Muscle of leg (tissue), 11 donors: Measurements from ENCODE around the gene RAB44. TPM values are rescaled to one million over a fixed set of nuclear protein-coding genes. Genes with fewer than 3 reads are reported as not detected.

Experiments used
- DNase-seq: peaks from one replicate; pipeline ENCODE4 v3.0.0; 2013
- H3K27ac ChIP-seq: one replicate; pipeline ENCODE4 v1.5.1; 2013; ENCODE audit warnings: mild to moderate bottlenecking, low read length, control low read depth
- H3K27me3 ChIP-seq: one replicate; pipeline ENCODE4 v1.6.1; 2013; ENCODE audit warnings: low read length; ENCODE audit not compliant: control insufficient read depth, insufficient read depth
- H3K36me3 ChIP-seq: one replicate; pipeline ENCODE4 v1.6.1; 2013; ENCODE audit warnings: low read length; ENCODE audit not compliant: control insufficient read depth, insufficient read depth
- H3K4me1 ChIP-seq: one replicate; pipeline ENCODE4 v1.6.1; 2013; ENCODE audit warnings: low read length; ENCODE audit not compliant: control insufficient read depth, insufficient read depth
- H3K4me3 ChIP-seq: one replicate; pipeline ENCODE4 v1.5.1; 2013; ENCODE audit warnings: low read length, control low read depth
- H3K9me3 ChIP-seq: replicated peaks from 2 replicates; pipeline ENCODE4 v1.6.1; 2013; ENCODE audit warnings: low read depth, low read length; ENCODE audit not compliant: control insufficient read depth
- WGBS: methylation state at CpG from one replicate; pipeline ENCODE4 v1.1.5; 2013; ENCODE audit warnings: missing lambda C conversion rate; ENCODE audit not compliant: insufficient coverage; 5-methylcytosine and 5-hydroxymethylcytosine counted together
- polyA plus RNA-seq, 8 donors: library from polyadenylated mRNA; unstranded; fragments of 120-200 nt; gene quantifications; one replicate each; pipeline versions ENCODE4 v1.2.1 to v1.2.3, GENCODE V29; 2013; ENCODE audit warnings: inconsistent platforms in 1 of 8, low replicate concordance in 1 of 8; ENCODE audit not compliant: insufficient read length in 8 of 8, insufficient read depth in 1 of 8
- total RNA-seq: library from RNA; stranded (reverse); fragments of 120-200 nt; gene quantifications from one replicate; pipeline ENCODE4 v1.2.4, GENCODE V29; 2013

RAB44 gene
- total and polyA plus RNA-seq, 9 donors, result 0.04 to 0.23 (median 0.15) TPM

GRCh38 chr6:36695414-36695813 lies 2.2 kb upstream of the RAB44 start:
- DNase-seq, result no peak
- peaks cover 5% of the 10 kb centered on the region for H3K4me1 ChIP-seq
- WGBS, result 63% methylated on average over 2 of the region's 2 CpGs
- H3K4me3 ChIP-seq, result no peak overlapping the region
- H3K27ac ChIP-seq, result no peak overlapping the region
- no peaks in the 10 kb centered on the region for H3K36me3 ChIP-seq
- H3K27me3 ChIP-seq, result peaks cover 2% of the 10 kb centered on the region
- H3K9me3 ChIP-seq, result no peaks in the 10 kb centered on the region

GRCh38 chr6:36698196-36698595 lies 570 bp downstream of the RAB44 start:
- Histone ChIP-seq H3K9me3 (no peaks in the 10 kb centered on the region), H3K27ac (no peak overlapping the region), H3K4me1 (peaks cover 2% of the 10 kb centered on the region), H3K27me3 (peaks cover 2% of the 10 kb centered on the region), H3K4me3 (no peak overlapping the region), H3K36me3 (no peaks in the 10 kb centered on the region)
- 91% methylated on average over 5 of the region's 6 CpGs for WGBS
- no peak for DNase-seq

- H3K27ac ChIP-seq, result no peak overlapping the region
- H3K9me3 ChIP-seq, result no peaks in the 10 kb centered on the region
- WGBS, result 65% methylated on average over 6 of the region's 8 CpGs
- peaks cover 2% of the 10 kb centered on the region for H3K27me3 ChIP-seq
- H3K36me3 ChIP-seq, result no peaks in the 10 kb centered on the region
- no peak for DNase-seq
- H3K4me3 ChIP-seq, result no peak overlapping the region
- no peaks in the 10 kb centered on the region for H3K4me1 ChIP-seq
These were observed 1.2 kb downstream of the RAB44 start for GRCh38 chr6:36698871-36699271.

- Histone ChIP-seq H3K27ac (no peak overlapping the region), H3K4me1 (no peaks in the 10 kb centered on the region), H3K36me3 (no peaks in the 10 kb centered on the region), H3K27me3 (peaks cover 2% of the 10 kb centered on the region), H3K9me3 (no peaks in the 10 kb centered on the region), H3K4me3 (no peak overlapping the region)
- WGBS, result 74% methylated on average over 7 of the region's 7 CpGs
- DNase-seq, result no peak
These were observed 1.7 kb downstream of the RAB44 start for GRCh38 chr6:36699348-36699747.

- Histone ChIP-seq H3K27me3 (peaks cover 2% of the 10 kb centered on the region), H3K36me3 (no peaks in the 10 kb centered on the region), H3K4me3 (no peak overlapping the region), H3K27ac (no peak overlapping the region), H3K9me3 (no peaks in the 10 kb centered on the region), H3K4me1 (no peaks in the 10 kb centered on the region)
- 86% methylated on average over 3 of the region's 7 CpGs for WGBS
- DNase-seq, result no peak
These were observed 2.6 kb downstream of the RAB44 start for GRCh38 chr6:36700071-36700812.

- no peaks in the 10 kb centered on the region for H3K9me3 ChIP-seq
- WGBS, result no CpG with 5 or more reads among the region's 3 CpGs
- peaks cover 2% of the 10 kb centered on the region for H3K27me3 ChIP-seq
- H3K36me3 ChIP-seq, result no peaks in the 10 kb centered on the region
- DNase-seq, result no peak
- H3K4me3 ChIP-seq, result no peak overlapping the region
- H3K27ac ChIP-seq, result no peak overlapping the region
- no peaks in the 10 kb centered on the region for H3K4me1 ChIP-seq
These were observed 3.2 kb downstream of the RAB44 start for GRCh38 chr6:36700831-36701230.

GRCh38 chr6:36701401-36701991 lies 3.9 kb downstream of the RAB44 start:
- no peak for DNase-seq
- H3K4me1 ChIP-seq, result no peaks in the 10 kb centered on the region
- H3K36me3 ChIP-seq, result no peaks in the 10 kb centered on the region
- peaks cover 2% of the 10 kb centered on the region for H3K27me3 ChIP-seq
- WGBS, result 100% methylated on average over 1 of the region's 3 CpGs
- no peak overlapping the region for H3K27ac ChIP-seq
- no peak overlapping the region for H3K4me3 ChIP-seq
- H3K9me3 ChIP-seq, result no peaks in the 10 kb centered on the region

- H3K36me3 ChIP-seq, result no peaks in the 10 kb centered on the region
- no peak for DNase-seq
- WGBS, result 83% methylated on average over 2 of the region's 3 CpGs
These were observed 5.0 kb downstream of the RAB44 start for GRCh38 chr6:36702656-36703055.

GRCh38 chr6:36703081-36703606 lies 5.5 kb downstream of the RAB44 start:
- Histone ChIP-seq H3K4me1 (no peaks in the 10 kb centered on the region), H3K27ac (no peak overlapping the region), H3K36me3 (no peaks in the 10 kb centered on the region), H3K27me3 (peaks cover 2% of the 10 kb centered on the region), H3K9me3 (no peaks in the 10 kb centered on the region), H3K4me3 (no peak overlapping the region)
- 80% methylated on average over 1 of the region's 5 CpGs for WGBS
- DNase-seq, result no peak

More at GRCh38 chr6:36702656-36703055, 5.0 kb downstream of the RAB44 start:
- peaks cover 2% of the 10 kb centered on the region for H3K27me3 ChIP-seq
- no peak overlapping the region for H3K4me3 ChIP-seq
- no peaks in the 10 kb centered on the region for H3K4me1 ChIP-seq
- no peaks in the 10 kb centered on the region for H3K9me3 ChIP-seq
- no peak overlapping the region for H3K27ac ChIP-seq

GRCh38 chr6:36703982-36704381 lies 6.4 kb downstream of the RAB44 start:
- H3K4me3 ChIP-seq, result no peak overlapping the region
- no peak for DNase-seq
- no peaks in the 10 kb centered on the region for H3K9me3 ChIP-seq
- H3K36me3 ChIP-seq, result no peaks in the 10 kb centered on the region
- H3K4me1 ChIP-seq, result no peaks in the 10 kb centered on the region
- 92% methylated on average over 13 of the region's 18 CpGs for WGBS
- no peaks in the 10 kb centered on the region for H3K27me3 ChIP-seq
- H3K27ac ChIP-seq, result no peak overlapping the region
